Activated naive CD8-positive, alpha-beta T cell treated with anti-CD3 and anti-CD28 coated beads, Interleukin-2, amount 10 ng/mL, durations not matched to agents 7 days and 5 days (primary cell): ENCODE measurements around the gene SHANK2. TPM values are rescaled to one million over a fixed set of nuclear protein-coding genes. Genes with fewer than 3 reads are reported as not detected.

ENCODE experiments used
- ATAC-seq: fragments of 150-1000 bp; cut with Tn5 transposase; one replicate; pipeline ENCODE4 v1.10.0; 2021; ENCODE audit warnings: low read depth, moderate library complexity
- POLR2A ChIA-PET: fragments of 350-600 bp; sonication (Branson Sonifier 250); formaldehyde crosslinking; loops from one replicate; lab custom pipeline; 2021; ENCODE audit warnings: antibody characterized with exemption; lab: Charles Lee
- DNase-seq: peaks from one replicate; pipeline ENCODE4 v3.0.0; 2021
- H3K27ac Mint-ChIP-seq: one replicate; pipeline ENCODE4 v1.8.0; 2022; ENCODE audit warnings: mild to moderate bottlenecking, mixed read lengths
- H3K27me3 Mint-ChIP-seq: one replicate; pipeline ENCODE4 v1.8.0; 2022; ENCODE audit warnings: mild to moderate bottlenecking, moderate library complexity, mixed read lengths
- H3K36me3 Mint-ChIP-seq: one replicate; pipeline ENCODE4 v1.8.0; 2021; ENCODE audit warnings: mild to moderate bottlenecking, mixed read lengths
- H3K4me1 Mint-ChIP-seq: one replicate; pipeline ENCODE4 v1.8.0; 2021; ENCODE audit warnings: mixed read lengths
- H3K4me3 Mint-ChIP-seq: one replicate; pipeline ENCODE4 v1.8.0; 2022; ENCODE audit warnings: mild to moderate bottlenecking, moderate library complexity, mixed read lengths
- H3K9me3 Mint-ChIP-seq: one replicate; pipeline ENCODE4 v1.8.0; 2021; ENCODE audit warnings: mixed read lengths
- total RNA-seq, 2 experiments: library from RNA; stranded (reverse); gene quantifications; one replicate each; pipeline ENCODE4 v1.2.3, GENCODE V29; 2021

SHANK2 gene
- not detected for total RNA-seq

DNA sequence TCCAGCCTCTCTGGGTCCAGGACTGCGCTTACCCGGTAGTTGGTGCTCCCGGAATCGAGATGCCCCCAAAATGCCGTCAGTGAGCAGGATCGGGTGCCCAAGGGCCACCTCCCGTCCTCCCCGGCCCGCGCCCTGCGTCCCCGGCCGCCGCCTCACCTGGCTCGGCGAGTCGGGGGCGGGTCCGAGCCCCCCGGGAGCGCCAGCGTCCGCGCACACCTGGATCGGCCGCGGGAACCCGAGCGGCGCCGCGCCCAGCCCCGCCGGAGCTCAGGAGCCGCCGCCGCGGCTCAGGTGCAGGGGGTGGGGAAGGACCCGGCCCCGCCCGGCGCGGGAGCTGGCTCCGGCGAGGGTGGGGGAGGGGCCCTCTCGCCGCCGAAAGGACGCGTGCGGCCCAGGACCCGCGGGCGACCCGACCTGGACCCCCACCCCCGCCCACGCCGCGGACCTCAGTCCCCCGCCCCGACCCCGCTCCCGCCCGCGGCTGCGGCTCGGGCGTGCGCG, at the start of gene SHANK2:
SHANK2 (minus strand) TSS at position 309 of the 501 bp plus-strand sequence. CDS start 105,251 bp downstream, outside the sequence.
- H3K27me3 Mint-ChIP-seq, result peaks cover 56% of the 10 kb centered on the region
- POLR2A ChIA-PET, result no interaction called here

GRCh38 chr11:71301858-71302533, 49.6 kb upstream of the SHANK2 start:
- H3K27me3 Mint-ChIP-seq, result peaks cover 3% of the 10 kb centered on the region
- DNase-seq (no peak), ATAC-seq (no peak)
- POLR2A ChIA-PET, result no interaction called here
- H3K27ac Mint-ChIP-seq, result no peak overlapping the region
- no peaks in the 10 kb centered on the region for H3K4me1 Mint-ChIP-seq
- H3K4me3 Mint-ChIP-seq, result no peak overlapping the region
- H3K36me3 Mint-ChIP-seq, result no peaks in the 10 kb centered on the region
- H3K9me3 Mint-ChIP-seq, result no peaks in the 10 kb centered on the region

More for the DNA sequence above, at the start of gene SHANK2:
- no peak for DNase-seq
- Mint-ChIP-seq H3K27ac (no peak within 1 kb of the TSS), H3K4me1 (no peaks in the 10 kb centered on the region), H3K36me3 (no peaks in the 10 kb centered on the region), H3K9me3 (no peaks in the 10 kb centered on the region), H3K4me3 (no peak within 1 kb of the TSS)
- ATAC-seq, result no peak

DNA sequence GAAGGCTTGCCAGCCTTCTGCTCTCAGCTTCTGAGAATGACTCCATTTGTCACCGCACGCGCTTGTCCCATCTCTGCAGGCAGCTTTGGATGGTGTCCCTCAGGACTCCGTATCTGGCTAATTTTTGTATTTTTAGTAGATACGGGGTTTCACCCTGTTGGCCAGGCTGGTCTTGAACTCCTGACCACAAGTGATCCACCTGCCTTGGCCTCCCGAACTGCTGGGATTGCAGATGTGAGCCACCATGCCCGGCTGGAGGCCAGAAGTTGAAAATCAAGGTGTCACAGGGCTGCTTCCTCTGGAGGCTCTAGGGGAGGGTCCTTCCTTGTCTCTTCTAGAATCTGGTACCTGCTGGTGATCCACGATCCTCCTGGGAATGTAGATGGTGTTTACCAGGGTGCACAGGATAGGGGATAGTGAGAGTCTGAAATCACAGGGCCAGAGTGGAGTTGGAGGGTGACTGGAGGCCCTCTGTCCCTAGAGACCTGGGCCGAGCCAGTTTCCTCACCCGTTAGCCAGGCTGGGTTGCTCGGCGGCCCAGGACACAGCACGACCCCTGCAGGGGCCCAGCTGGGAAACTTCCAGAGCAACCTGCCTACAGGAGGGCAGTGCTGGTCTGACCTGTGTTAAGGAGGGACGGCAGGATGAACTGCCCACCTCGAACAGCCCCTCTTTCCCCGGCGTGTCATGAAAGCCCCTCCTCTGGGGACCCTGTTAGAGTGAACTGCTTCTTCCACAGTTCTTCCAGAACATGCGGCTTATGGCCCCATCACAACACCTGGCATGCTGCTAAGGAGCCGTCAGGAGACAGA, 48.9 kb upstream of the SHANK2 start:
- no peaks in the 10 kb centered on the region for H3K9me3 Mint-ChIP-seq
- H3K27ac Mint-ChIP-seq, result no peak overlapping the region
- no peaks in the 10 kb centered on the region for H3K4me1 Mint-ChIP-seq
- no peaks in the 10 kb centered on the region for H3K36me3 Mint-ChIP-seq
- H3K27me3 Mint-ChIP-seq, result peaks cover 5% of the 10 kb centered on the region
- no peak overlapping the region for H3K4me3 Mint-ChIP-seq
- POLR2A ChIA-PET, result no interaction called here
- ATAC-seq (no peak), DNase-seq (no peak)

GRCh38 chr11:71300187-71300586, 47.8 kb upstream of the SHANK2 start:
- H3K36me3 Mint-ChIP-seq, result no peaks in the 10 kb centered on the region
- H3K9me3 Mint-ChIP-seq, result no peaks in the 10 kb centered on the region
- no peaks in the 10 kb centered on the region for H3K4me1 Mint-ChIP-seq
- peaks cover 5% of the 10 kb centered on the region for H3K27me3 Mint-ChIP-seq
- H3K27ac Mint-ChIP-seq, result no peak overlapping the region
- no peak for DNase-seq
- no peak overlapping the region for H3K4me3 Mint-ChIP-seq
- no peak for ATAC-seq
- POLR2A ChIA-PET, result no interaction called here

- Mint-ChIP-seq H3K36me3 (no peaks in the 10 kb centered on the region), H3K4me3 (no peak overlapping the region), H3K27ac (no peak overlapping the region), H3K27me3 (peaks cover 3% of the 10 kb centered on the region), H3K9me3 (no peaks in the 10 kb centered on the region), H3K4me1 (no peaks in the 10 kb centered on the region)
- no peak for DNase-seq
- POLR2A ChIA-PET, result no interaction called here
- no peak for ATAC-seq
Observed at GRCh38 chr11:71298761-71299181, 46.4 kb upstream of the SHANK2 start.

DNA sequence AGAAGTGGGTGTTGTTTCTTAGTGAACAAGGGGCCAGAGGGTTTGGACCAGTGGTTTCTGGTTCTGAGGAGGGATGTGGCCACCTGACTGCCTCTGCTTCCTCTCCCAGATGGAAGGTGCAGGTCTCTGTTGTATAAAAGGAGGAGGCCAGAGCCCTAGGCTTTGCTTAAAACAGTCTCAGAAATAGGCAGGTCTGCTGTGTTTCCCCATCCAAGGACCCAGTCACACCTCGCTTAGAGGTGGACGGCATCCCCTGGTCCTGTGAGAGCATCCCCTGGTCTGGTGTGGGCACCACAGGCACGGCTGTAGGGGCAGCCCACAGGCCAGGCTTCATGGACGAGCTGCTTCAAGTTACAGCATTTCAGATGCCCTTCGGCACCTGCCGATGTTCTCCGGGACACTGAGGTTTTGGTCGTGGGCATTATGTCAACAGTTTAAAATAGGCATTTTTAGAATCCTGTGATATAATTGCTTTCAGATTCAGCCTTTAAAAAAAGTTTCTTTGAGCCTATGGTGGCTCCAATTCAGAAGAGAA, 45.7 kb upstream of the SHANK2 start:
- no peak for ATAC-seq
- Mint-ChIP-seq H3K4me3 (no peak overlapping the region), H3K4me1 (no peaks in the 10 kb centered on the region), H3K36me3 (no peaks in the 10 kb centered on the region), H3K9me3 (no peaks in the 10 kb centered on the region), H3K27ac (no peak overlapping the region), H3K27me3 (peaks cover 3% of the 10 kb centered on the region)
- POLR2A ChIA-PET, result no interaction called here
- no peak for DNase-seq

- peaks cover 4% of the 10 kb centered on the region for H3K9me3 Mint-ChIP-seq
- H3K27me3 Mint-ChIP-seq, result peaks cover 4% of the 10 kb centered on the region
- DNase-seq, result no peak
- H3K36me3 Mint-ChIP-seq, result no peaks in the 10 kb centered on the region
- H3K27ac Mint-ChIP-seq, result no peak overlapping the region
- H3K4me3 Mint-ChIP-seq, result no peak overlapping the region
- H3K4me1 Mint-ChIP-seq, result no peaks in the 10 kb centered on the region
- no peak for ATAC-seq
- POLR2A ChIA-PET, result no interaction called here
Observed at GRCh38 chr11:71294846-71295600, 42.6 kb upstream of the SHANK2 start.

- DNase-seq, result no peak
- no peak for ATAC-seq
- Mint-ChIP-seq H3K36me3 (no peaks in the 10 kb centered on the region), H3K4me1 (no peaks in the 10 kb centered on the region), H3K27me3 (peaks cover 4% of the 10 kb centered on the region), H3K4me3 (no peak overlapping the region), H3K27ac (no peak overlapping the region), H3K9me3 (peaks cover 8% of the 10 kb centered on the region)
- POLR2A ChIA-PET, result no interaction called here
Observed at GRCh38 chr11:71293961-71294782, 41.8 kb upstream of the SHANK2 start.

GRCh38 chr11:71286701-71287643, 34.6 kb upstream of the SHANK2 start:
- Mint-ChIP-seq H3K27ac (no peak overlapping the region), H3K4me1 (no peaks in the 10 kb centered on the region), H3K4me3 (no peak overlapping the region), H3K27me3 (peaks cover 3% of the 10 kb centered on the region), H3K36me3 (no peaks in the 10 kb centered on the region), H3K9me3 (peaks cover 8% of the 10 kb centered on the region)
- ATAC-seq (no peak), DNase-seq (no peak)
- POLR2A ChIA-PET, result no interaction called here

- DNase-seq (no peak), ATAC-seq (no peak)
- no peaks in the 10 kb centered on the region for H3K36me3 Mint-ChIP-seq
Observed at GRCh38 chr11:71285111-71285510, 32.7 kb upstream of the SHANK2 start.

DNA sequence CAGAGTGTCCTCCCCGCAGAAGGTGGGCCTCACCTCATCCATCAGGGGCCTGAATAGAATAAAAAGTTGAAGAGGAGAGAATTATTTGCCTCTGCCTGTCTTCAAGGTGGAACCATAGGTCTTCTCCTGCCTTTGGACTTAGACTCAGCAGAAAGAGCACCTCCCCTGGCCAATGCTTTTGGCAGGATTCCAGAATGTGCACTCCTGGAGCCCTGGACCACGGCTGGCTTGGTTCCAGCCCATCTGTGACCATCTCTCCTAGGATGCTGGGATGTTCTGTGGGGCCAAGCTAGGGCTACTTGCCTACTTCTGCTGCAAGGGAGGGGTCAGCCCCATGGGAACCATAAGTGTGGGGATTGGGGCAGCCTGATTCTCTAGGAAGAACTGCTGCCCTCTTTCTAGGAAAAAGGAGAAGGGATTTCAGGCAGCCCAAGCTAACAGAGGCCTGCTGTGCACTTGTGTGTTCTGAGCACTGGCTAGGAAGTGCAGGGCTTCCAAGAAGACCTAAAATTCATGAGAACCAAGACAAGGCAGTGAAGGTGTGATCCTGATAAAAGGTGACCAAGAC, 32.2 kb upstream of the SHANK2 start:
- no peak overlapping the region for H3K27ac Mint-ChIP-seq
- H3K4me3 Mint-ChIP-seq, result no peak overlapping the region
- POLR2A ChIA-PET, result no interaction called here
- H3K9me3 Mint-ChIP-seq, result peaks cover under 1% of the 10 kb centered on the region
- no peaks in the 10 kb centered on the region for H3K4me1 Mint-ChIP-seq
- H3K36me3 Mint-ChIP-seq, result no peaks in the 10 kb centered on the region
- DNase-seq (no peak), ATAC-seq (no peak)
- H3K27me3 Mint-ChIP-seq, result no peaks in the 10 kb centered on the region

More at GRCh38 chr11:71285111-71285510, 32.7 kb upstream of the SHANK2 start:
- peaks cover 4% of the 10 kb centered on the region for H3K9me3 Mint-ChIP-seq
- no peak overlapping the region for H3K27ac Mint-ChIP-seq
- no peak overlapping the region for H3K4me3 Mint-ChIP-seq
- POLR2A ChIA-PET, result no interaction called here
- H3K4me1 Mint-ChIP-seq, result no peaks in the 10 kb centered on the region
- no peaks in the 10 kb centered on the region for H3K27me3 Mint-ChIP-seq
